Trophoblast cell (in vitro differentiated cells and primary cell): Measurements from ENCODE around the gene BCL11A.

Source experiments
- DNase-seq, 2 donors: peaks; one replicate each; pipeline ENCODE4 v3.0.0-alpha.2; 2016
- H2AFZ ChIP-seq: 2 replicates; pipeline ENCODE4 v1.6.1; 2013; ENCODE audit warnings: low read length, moderate library complexity, mild to moderate bottlenecking; ENCODE audit not compliant: insufficient read depth, poor library complexity
- H2AK5ac ChIP-seq: 2 replicates; pipeline ENCODE4 v1.6.1; 2013; ENCODE audit warnings: mild to moderate bottlenecking, low read length
- H2BK120ac ChIP-seq: 2 replicates; pipeline ENCODE4 v1.6.1; 2013; ENCODE audit warnings: low read length, mild to moderate bottlenecking, moderate library complexity; ENCODE audit not compliant: insufficient read depth, poor library complexity
- H2BK12ac ChIP-seq: 2 replicates; pipeline ENCODE4 v1.6.1; 2013; ENCODE audit warnings: mild to moderate bottlenecking, low read length, moderate library complexity
- H2BK5ac ChIP-seq: 2 replicates; pipeline ENCODE4 v1.6.1; 2013; ENCODE audit warnings: low read length, low read depth, moderate library complexity, mild to moderate bottlenecking; ENCODE audit not compliant: poor library complexity
- H3K14ac ChIP-seq: 2 replicates; pipeline ENCODE4 v1.6.1; 2013; ENCODE audit warnings: mild to moderate bottlenecking, low read length
- H3K18ac ChIP-seq: 2 replicates; pipeline ENCODE4 v1.6.1; 2013; ENCODE audit warnings: mild to moderate bottlenecking, low read length
- H3K23ac ChIP-seq: 2 replicates; pipeline ENCODE4 v1.6.1; 2013; ENCODE audit warnings: low read length
- H3K27ac ChIP-seq: 2 replicates; pipeline ENCODE4 v1.5.1; 2013; ENCODE audit warnings: low read depth, mild to moderate bottlenecking, inconsistent platforms, low read length, moderate library complexity
- H3K27me3 ChIP-seq: 2 replicates; pipeline ENCODE4 v1.6.1; 2013; ENCODE audit warnings: inconsistent platforms, mild to moderate bottlenecking, low read length, moderate library complexity; ENCODE audit not compliant: insufficient read depth
- H3K36me3 ChIP-seq, 2 experiments: 1 replicate in 1 of 2; 2 replicates in 1 of 2; pipeline ENCODE4 v1.6.1; 2013; ENCODE audit warnings: low read length in 2 of 2, mild to moderate bottlenecking in 2 of 2, moderate library complexity in 1 of 2; ENCODE audit not compliant: insufficient read depth in 2 of 2, control insufficient read depth in 1 of 2
- H3K4ac ChIP-seq: 2 replicates; pipeline ENCODE4 v1.6.1; 2013; ENCODE audit warnings: low read depth, mild to moderate bottlenecking, low read length, moderate library complexity
- H3K4me1 ChIP-seq, 2 experiments: 1 replicate in 1 of 2; 2 replicates in 1 of 2; pipeline ENCODE4 v1.6.1; 2013; ENCODE audit warnings: low read length in 2 of 2, mild to moderate bottlenecking in 2 of 2, moderate library complexity in 1 of 2; ENCODE audit not compliant: insufficient read depth in 2 of 2, control insufficient read depth in 1 of 2
- H3K4me2 ChIP-seq: 2 replicates; pipeline ENCODE4 v1.6.1; 2013; ENCODE audit warnings: inconsistent platforms, mild to moderate bottlenecking, low read length, moderate library complexity
- H3K4me3 ChIP-seq: 2 replicates; pipeline ENCODE4 v1.5.1; 2013; ENCODE audit warnings: mild to moderate bottlenecking, low read depth, low read length, inconsistent platforms
- H3K79me1 ChIP-seq: one replicate; pipeline ENCODE4 v1.6.1; 2013; ENCODE audit warnings: low read length
- H3K79me2 ChIP-seq: 2 replicates; pipeline ENCODE4 v1.6.1; 2013; ENCODE audit warnings: low read length, mild to moderate bottlenecking; ENCODE audit not compliant: control insufficient read depth, insufficient read depth, poor library complexity
- H3K9ac ChIP-seq: 2 replicates; pipeline ENCODE4 v1.6.1; 2013; ENCODE audit warnings: mild to moderate bottlenecking, low read length
- H3K9me3 ChIP-seq: 2 replicates; pipeline ENCODE4 v1.6.1; 2013; ENCODE audit warnings: low read depth, mild to moderate bottlenecking, control low read depth, inconsistent platforms, low read length; ENCODE audit not compliant: insufficient read depth
- H4K12ac ChIP-seq: 2 replicates; pipeline ENCODE4 v1.6.1; 2013; ENCODE audit warnings: low read depth, mild to moderate bottlenecking, low read length, moderate library complexity
- H4K8ac ChIP-seq: 2 replicates; pipeline ENCODE4 v1.6.1; 2013; ENCODE audit warnings: low read depth, mild to moderate bottlenecking, low read length, moderate library complexity
- H4K91ac ChIP-seq: one replicate; pipeline ENCODE4 v1.6.1; 2013; ENCODE audit warnings: low read depth, mild to moderate bottlenecking, low read length, moderate library complexity
- WGBS: extraction: QIAGEN DNeasy Blood & Tissue Kit; methylation state at CpG from one replicate; pipeline ENCODE4 v1.1.7; 2013; ENCODE audit warnings: missing lambda C conversion rate; ENCODE audit not compliant: insufficient read length, insufficient coverage; ENCODE audit errors: extremely low coverage; 5-methylcytosine and 5-hydroxymethylcytosine counted together

The BCL11A gene

DNA sequence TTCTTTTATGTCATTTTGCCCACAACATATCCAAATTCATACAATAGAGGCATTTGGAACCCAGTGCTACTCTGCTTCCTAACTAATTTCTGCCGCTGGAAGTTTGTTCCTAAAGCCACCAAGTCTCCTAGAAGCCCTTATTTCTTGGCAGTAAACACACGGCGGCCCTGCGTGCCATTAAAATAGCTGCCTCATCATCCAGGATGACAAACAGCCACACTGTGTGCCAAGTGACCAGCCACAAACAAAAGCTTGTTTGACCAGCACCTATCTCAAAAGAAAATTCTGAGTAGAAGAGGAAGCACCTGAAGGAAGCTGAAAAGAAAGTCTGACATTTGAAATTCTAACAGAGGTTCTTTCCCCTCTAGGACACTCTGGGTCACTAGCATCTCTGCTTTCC is 64.2 kb downstream of the BCL11A start:
- Histone ChIP-seq H2BK5ac (no peak overlapping the region), H4K91ac (no peak overlapping the region), H3K4me2 (no peak overlapping the region), H4K12ac (no peak overlapping the region), H3K4me3 (no peak overlapping the region), H3K36me3 (no peaks in the 10 kb centered on the region), H3K18ac (no peak overlapping the region), H3K9ac (no peak overlapping the region), H3K4me1 (peaks cover 15 to 17% of the 10 kb centered on the region in 2 experiments), H2AFZ (no peak overlapping the region), H3K79me1 (peaks cover 9% of the 10 kb centered on the region), H4K8ac (no peak overlapping the region), H3K27me3 (no peaks in the 10 kb centered on the region), H2AK5ac (no peak overlapping the region), H2BK120ac (no peak overlapping the region), H3K27ac (no peak overlapping the region), H3K4ac (no peak overlapping the region), H3K14ac (no peak overlapping the region), H3K9me3 (no peaks in the 10 kb centered on the region), H2BK12ac (no peak overlapping the region), H3K79me2 (no peaks in the 10 kb centered on the region), H3K23ac (no peak overlapping the region)
- no CpG with 5 or more reads among the region's 4 CpGs for WGBS
- DNase-seq: no peak

DNA sequence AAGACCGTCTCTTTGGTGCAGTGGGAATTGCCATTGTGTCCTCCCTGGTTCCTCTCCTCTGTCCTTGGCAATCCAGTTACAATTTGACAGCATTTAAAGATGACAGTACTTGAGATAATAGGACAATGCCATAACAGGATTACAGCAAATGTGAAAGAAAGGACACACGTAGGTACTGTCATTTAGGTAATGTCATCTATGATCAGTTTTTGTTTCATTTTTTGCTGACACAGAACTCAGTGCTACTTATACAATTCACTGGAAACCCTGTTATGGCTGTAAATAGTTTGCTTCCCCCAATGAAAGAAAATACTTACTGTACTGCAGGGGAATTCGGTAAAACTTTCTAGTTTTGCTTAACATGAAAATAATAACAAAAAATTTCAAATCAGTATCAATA is 65.2 kb downstream of the BCL11A start:
- Histone ChIP-seq H2AK5ac (no peak overlapping the region), H3K79me1 (peaks cover 7% of the 10 kb centered on the region), H3K27me3 (no peaks in the 10 kb centered on the region), H3K9ac (no peak overlapping the region), H3K36me3 (no peaks in the 10 kb centered on the region), H3K79me2 (no peaks in the 10 kb centered on the region), H2BK12ac (no peak overlapping the region), H4K12ac (no peak overlapping the region), H4K91ac (no peak overlapping the region), H3K9me3 (no peaks in the 10 kb centered on the region), H4K8ac (no peak overlapping the region), H3K4me3 (no peak overlapping the region), H3K14ac (no peak overlapping the region), H3K18ac (no peak overlapping the region), H3K27ac (no peak overlapping the region), H2BK5ac (no peak overlapping the region), H3K4me1 (peaks cover 14 to 16% of the 10 kb centered on the region in 2 experiments), H3K4me2 (no peak overlapping the region), H2AFZ (no peak overlapping the region), H3K4ac (no peak overlapping the region), H3K23ac (no peak overlapping the region), H2BK120ac (no peak overlapping the region)
- WGBS: no CpG with 5 or more reads among the region's 3 CpGs
- no peak for DNase-seq

DNA sequence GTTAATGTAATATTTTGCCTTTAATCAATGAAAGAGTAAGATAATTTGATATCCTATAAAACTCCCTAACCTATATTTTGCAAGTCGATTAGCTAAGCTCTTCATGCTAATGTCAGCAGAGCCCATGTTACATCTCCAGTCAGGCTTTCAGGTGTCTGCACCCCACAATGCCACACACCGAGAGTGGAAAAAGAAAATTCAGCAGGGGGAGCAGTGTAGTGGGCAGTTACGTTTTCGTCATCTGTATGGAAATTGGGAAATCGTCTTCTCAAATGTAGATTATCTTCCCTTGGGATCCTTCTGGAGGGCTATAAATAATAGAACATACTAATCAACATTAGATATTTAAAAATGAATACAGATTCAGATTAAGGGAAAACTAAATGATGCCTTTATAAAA is 66.3 kb downstream of the BCL11A start:
- no peaks in the 10 kb centered on the region for H3K9me3 ChIP-seq
- no peaks in the 10 kb centered on the region for H3K36me3 ChIP-seq
- no peak overlapping the region for H4K12ac ChIP-seq
- DNase-seq: no peak
- H4K91ac ChIP-seq: no peak overlapping the region
- H3K4me2 ChIP-seq: no peak overlapping the region
- WGBS: no CpG with 5 or more reads among the region's 5 CpGs
- no peak overlapping the region for H3K4ac ChIP-seq
- no peak overlapping the region for H3K9ac ChIP-seq
- no peak overlapping the region for H3K4me3 ChIP-seq
- H3K14ac ChIP-seq: no peak overlapping the region
- no peak overlapping the region for H2BK5ac ChIP-seq
- peaks cover 9% of the 10 kb centered on the region for H3K79me1 ChIP-seq
- no peak overlapping the region for H4K8ac ChIP-seq
- no peak overlapping the region for H3K18ac ChIP-seq
- H3K27me3 ChIP-seq: no peaks in the 10 kb centered on the region
- no peak overlapping the region for H2BK120ac ChIP-seq
- no peak overlapping the region for H3K27ac ChIP-seq
- peaks cover 16 to 18% of the 10 kb centered on the region in 2 experiments for H3K4me1 ChIP-seq
- no peaks in the 10 kb centered on the region for H3K79me2 ChIP-seq
- no peak overlapping the region for H2BK12ac ChIP-seq
- H3K23ac ChIP-seq: no peak overlapping the region
- no peak overlapping the region for H2AK5ac ChIP-seq
- H2AFZ ChIP-seq: no peak overlapping the region

DNA sequence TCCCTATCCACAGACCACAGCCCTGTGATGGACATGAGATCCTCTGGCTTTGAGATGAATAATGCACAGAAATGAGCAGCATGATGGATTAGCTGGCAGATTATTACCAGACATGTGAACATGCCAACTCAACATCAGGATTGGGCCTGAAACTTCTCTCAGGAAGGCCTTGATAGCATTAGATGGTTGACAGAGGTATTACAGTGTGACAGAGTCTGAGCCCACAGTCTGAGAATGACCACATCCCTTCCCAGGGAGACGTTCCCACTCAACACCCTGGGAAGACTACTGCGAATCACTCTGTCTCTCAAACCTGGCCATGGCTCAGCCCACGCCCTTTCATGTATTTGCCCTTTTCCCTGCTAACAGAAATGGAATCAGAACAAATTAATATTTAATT is 66.9 kb downstream of the BCL11A start:
- H3K27ac ChIP-seq: no peak overlapping the region
- peaks cover 9% of the 10 kb centered on the region for H3K79me1 ChIP-seq
- no peak overlapping the region for H3K4ac ChIP-seq
- WGBS: no CpG with 5 or more reads among the region's 3 CpGs
- no peak overlapping the region for H4K91ac ChIP-seq
- H3K36me3 ChIP-seq: no peaks in the 10 kb centered on the region
- no peaks in the 10 kb centered on the region for H3K27me3 ChIP-seq
- no peak overlapping the region for H3K4me3 ChIP-seq
- H2AK5ac ChIP-seq: no peak overlapping the region
- no peak overlapping the region for H4K12ac ChIP-seq
- no peak overlapping the region for H3K4me2 ChIP-seq
- no peak overlapping the region for H3K9ac ChIP-seq
- no peak overlapping the region for H3K18ac ChIP-seq
- no peak overlapping the region for H4K8ac ChIP-seq
- H3K14ac ChIP-seq: no peak overlapping the region
- no peak overlapping the region for H2BK5ac ChIP-seq
- no peak overlapping the region for H2BK120ac ChIP-seq
- no peak overlapping the region for H3K23ac ChIP-seq
- H2BK12ac ChIP-seq: no peak overlapping the region
- H3K4me1 ChIP-seq: peaks cover 16 to 20% of the 10 kb centered on the region in 2 experiments
- H3K9me3 ChIP-seq: no peaks in the 10 kb centered on the region
- H3K79me2 ChIP-seq: no peaks in the 10 kb centered on the region
- no peak for DNase-seq
- no peak overlapping the region for H2AFZ ChIP-seq
